SK-N-SH (cell line): Measurements from ENCODE around the gene MDH2. TPM values are rescaled to one million over a fixed set of nuclear protein-coding genes. Genes with fewer than 3 reads are reported as not detected.
"Not testable (repeated sequence)": the region's sequence is repeated elsewhere in the genome, so short reads cannot be mapped to it uniquely, and the experiment has no call there.

Source experiments
- CTCF ChIA-PET: fragments of 300-600, 350-600 bp; formaldehyde crosslinking; extraction: SDS; loops from one replicate; lab custom pipeline; 2021; lab: Yijun Ruan, JAX
- POLR2A ChIA-PET: fragments of 350-600 bp; sonication (Branson Sonifier 250); formaldehyde crosslinking; extraction: SDS; loops from one replicate; lab custom pipeline; 2020; ENCODE audit warnings: antibody characterized with exemption, inconsistent platforms; lab: Yijun Ruan, JAX
- DNase-seq: peaks from one replicate; pipeline ENCODE4 v3.0.0; 2012
- H2AFZ ChIP-seq: fragments of 200-600 bp; sonication (generic); 2 replicates; pipeline ENCODE4 v1.8.1; 2016; ENCODE audit warnings: antibody characterized with exemption, mild to moderate bottlenecking, low read depth
- H3F3A ChIP-seq: fragments of 200-600 bp; sonication (generic); replicated peaks from 2 replicates; pipeline ENCODE3; 2016; ENCODE audit warnings: antibody characterized with exemption, mild to moderate bottlenecking; ENCODE audit not compliant: insufficient read depth
- H3K27ac ChIP-seq, 2 experiments: fragments of 200-500 bp in 1 of 2; fragments of 200-600 bp in 1 of 2; sonication (Bioruptor generic) in 1 of 2; sonication (generic), shearing (Covaris generic) in 1 of 2; 2 replicates each; pipeline versions ENCODE4 v1.5.1 to v1.6.1; 2014 to 2016; ENCODE audit warnings: low read depth in 2 of 2, inconsistent platforms in 1 of 2, low read length in 1 of 2, mild to moderate bottlenecking in 1 of 2, mixed read lengths in 1 of 2
- H3K27me3 ChIP-seq: fragments of 200-600 bp; sonication (generic), shearing (Covaris generic); 2 replicates; pipeline ENCODE4 v1.6.1; 2016; ENCODE audit warnings: mixed run types; ENCODE audit not compliant: insufficient read depth
- H3K36me3 ChIP-seq, 2 experiments: fragments of 200-500 bp in 1 of 2; fragments of 200-600 bp in 1 of 2; sonication (Bioruptor generic) in 1 of 2; sonication (generic) in 1 of 2; replicated peaks in 1 of 2; 2 replicates each; pipeline versions ENCODE3 to v1.5.1; 2014 to 2016; ENCODE audit warnings: low read length in 1 of 2, mild to moderate bottlenecking in 1 of 2; ENCODE audit not compliant: insufficient read depth in 2 of 2, control insufficient read depth in 1 of 2
- H3K4me1 ChIP-seq, 2 experiments: fragments of 200-500 bp in 1 of 2; fragments of 200-600 bp in 1 of 2; sonication (Bioruptor generic) in 1 of 2; sonication (generic), shearing (Covaris generic) in 1 of 2; 2 replicates each; pipeline versions ENCODE4 v1.5.1 to v1.6.1; 2014 to 2016; ENCODE audit warnings: low read depth in 1 of 2, low read length in 1 of 2, mixed run types in 1 of 2; ENCODE audit not compliant: insufficient read depth in 2 of 2, control insufficient read depth in 1 of 2
- H3K4me2 ChIP-seq: fragments of 200-600 bp; sonication (generic), shearing (Covaris generic); 2 replicates; pipeline ENCODE4 v1.6.1; 2017; ENCODE audit warnings: mixed run types
- H3K4me3 ChIP-seq, 2 experiments: fragments of 200-500 bp in 1 of 2; fragments of 200-600 bp in 1 of 2; sonication (Bioruptor generic) in 1 of 2; sonication (generic), shearing (Covaris generic) in 1 of 2; 2 replicates each; pipeline versions ENCODE4 v1.5.1 to v1.8.1; 2014 to 2016; ENCODE audit warnings: low read depth in 2 of 2, inconsistent platforms in 1 of 2, low read length in 1 of 2, mild to moderate bottlenecking in 1 of 2, mixed read lengths in 1 of 2, moderate library complexity in 1 of 2
- H3K79me2 ChIP-seq: fragments of 200-600 bp; sonication (generic); 2 replicates; pipeline ENCODE4 v1.8.1; 2017; ENCODE audit warnings: mild to moderate bottlenecking; ENCODE audit not compliant: insufficient read depth
- H3K9ac ChIP-seq: fragments of 200-600 bp; sonication (generic); 2 replicates; pipeline ENCODE4 v1.6.1; 2017; ENCODE audit warnings: mixed run types
- H3K9me2 ChIP-seq: fragments of 200-600 bp; sonication (generic); 2 replicates; pipeline ENCODE4 v1.6.1; 2017; ENCODE audit warnings: mixed run types
- H3K9me3 ChIP-seq: fragments of 200-600 bp; sonication (generic); 2 replicates; pipeline ENCODE4 v1.6.1; 2017; ENCODE audit warnings: mixed run types, mild to moderate bottlenecking, moderate library complexity
- H4K20me1 ChIP-seq: fragments of 200-600 bp; sonication (generic); 2 replicates; pipeline ENCODE4 v1.6.1; 2017; ENCODE audit warnings: mild to moderate bottlenecking, mixed run types; ENCODE audit not compliant: insufficient read depth
- FOSL2 ChIP-seq: IDR thresholded peaks from 2 replicates; pipeline ENCODE4 v1.4.0; 2012; ENCODE audit warnings: low read depth, mild to moderate bottlenecking, moderate library complexity, borderline replicate concordance
- FOXM1 ChIP-seq: IDR thresholded peaks from 2 replicates; pipeline ENCODE4 v1.4.0; 2012; ENCODE audit warnings: low read depth, mild to moderate bottlenecking
- GABPA ChIP-seq: IDR thresholded peaks from 2 replicates; pipeline ENCODE4 v1.4.0; 2012; ENCODE audit warnings: low read depth, mild to moderate bottlenecking
- JUND ChIP-seq: IDR thresholded peaks from 2 replicates; pipeline ENCODE4 v1.4.0; 2012
- MXI1 ChIP-seq: IDR thresholded peaks from 2 replicates; pipeline ENCODE4 v1.6.1; 2012; ENCODE audit warnings: mild to moderate bottlenecking, low read depth, low read length, improper control_type of control experiment
- POLR2AphosphoS5 ChIP-seq: IDR thresholded peaks from 2 replicates; pipeline ENCODE4 v1.6.1; 2012; ENCODE audit warnings: low read depth, low read length
- REST ChIP-seq: IDR thresholded peaks from 2 replicates; pipeline ENCODE4 v1.6.1; 2012; ENCODE audit warnings: mild to moderate bottlenecking, low read depth, low read length, moderate library complexity
- SIN3A ChIP-seq: IDR thresholded peaks from 2 replicates; pipeline ENCODE4 v1.6.1; 2012; ENCODE audit warnings: low read depth, mild to moderate bottlenecking, low read length, moderate library complexity, borderline replicate concordance
- TCF12 ChIP-seq: IDR thresholded peaks from 2 replicates; pipeline ENCODE4 v1.4.0; 2012
- WGBS: methylation state at CpG from one replicate; pipeline ENCODE4 v1.1.6; 2017; ENCODE audit warnings: low lambda C conversion rate; 5-methylcytosine and 5-hydroxymethylcytosine counted together
- polyA plus RNA-seq, 3 experiments: library from polyadenylated mRNA; depleted of rRNA; stranded (reverse); fragments of >200 nt; gene quantifications; 2 replicates each; pipeline ENCODE4 v1.2.3, GENCODE V29; 2012
- TF ChIP-seq, protein P1 (sequence below): IDR thresholded peaks from 2 replicates; pipeline ENCODE4 v1.4.0; 2012; ENCODE audit warnings: low read depth, borderline replicate concordance
- TF ChIP-seq, protein P2 (sequence below): fragments of 200-600 bp; sonication (generic); IDR thresholded peaks from 2 replicates; pipeline ENCODE4 v1.6.1; 2017; ENCODE audit warnings: antibody characterized with exemption, mild to moderate bottlenecking, moderate library complexity

Gene MDH2
- polyA plus RNA-seq, 1 of the 3 experiments (the other 2 are of a cell fraction) = 301 TPM

GRCh38 chr7:76080204-76080603 lies 32.3 kb downstream of the MDH2 start:
- DNase-seq = no peak
- ChIA-PET CTCF (no interaction called here), POLR2A (no interaction called here)
- Histone ChIP-seq H3K4me1 (peaks cover 0 to 6% of the 10 kb centered on the region in 2 experiments; a peak in 1 of 4 replicates), H3K9me2 (no peaks in the 10 kb centered on the region), H3F3A (peaks cover 20% of the 10 kb centered on the region), H3K27me3 (no peaks in the 10 kb centered on the region), H3K4me3 (no peak overlapping the region), H3K27ac (no peak overlapping the region), H3K36me3 (no peaks in the 10 kb centered on the region), H4K20me1 (no peaks in the 10 kb centered on the region), H3K9me3 (no peaks in the 10 kb centered on the region), H3K9ac (no peak overlapping the region), H3K4me2 (no peak overlapping the region), H3K79me2 (no peaks in the 10 kb centered on the region), H2AFZ (no peak overlapping the region)
- 81% methylated on average over 5 of the region's 5 CpGs for WGBS
- TF ChIP-seq, protein P1, sequence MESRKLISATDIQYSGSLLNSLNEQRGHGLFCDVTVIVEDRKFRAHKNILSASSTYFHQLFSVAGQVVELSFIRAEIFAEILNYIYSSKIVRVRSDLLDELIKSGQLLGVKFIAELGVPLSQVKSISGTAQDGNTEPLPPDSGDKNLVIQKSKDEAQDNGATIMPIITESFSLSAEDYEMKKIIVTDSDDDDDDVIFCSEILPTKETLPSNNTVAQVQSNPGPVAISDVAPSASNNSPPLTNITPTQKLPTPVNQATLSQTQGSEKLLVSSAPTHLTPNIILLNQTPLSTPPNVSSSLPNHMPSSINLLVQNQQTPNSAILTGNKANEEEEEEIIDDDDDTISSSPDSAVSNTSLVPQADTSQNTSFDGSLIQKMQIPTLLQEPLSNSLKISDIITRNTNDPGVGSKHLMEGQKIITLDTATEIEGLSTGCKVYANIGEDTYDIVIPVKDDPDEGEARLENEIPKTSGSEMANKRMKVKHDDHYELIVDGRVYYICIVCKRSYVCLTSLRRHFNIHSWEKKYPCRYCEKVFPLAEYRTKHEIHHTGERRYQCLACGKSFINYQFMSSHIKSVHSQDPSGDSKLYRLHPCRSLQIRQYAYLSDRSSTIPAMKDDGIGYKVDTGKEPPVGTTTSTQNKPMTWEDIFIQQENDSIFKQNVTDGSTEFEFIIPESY = no peak
- TF ChIP-seq FOSL2 (no peak), TCF12 (no peak), FOXM1 (no peak), REST (no peak), SIN3A (no peak), GABPA (no peak), JUND (no peak), POLR2AphosphoS5 (no peak), MXI1 (no peak)
- TF ChIP-seq, protein P2, sequence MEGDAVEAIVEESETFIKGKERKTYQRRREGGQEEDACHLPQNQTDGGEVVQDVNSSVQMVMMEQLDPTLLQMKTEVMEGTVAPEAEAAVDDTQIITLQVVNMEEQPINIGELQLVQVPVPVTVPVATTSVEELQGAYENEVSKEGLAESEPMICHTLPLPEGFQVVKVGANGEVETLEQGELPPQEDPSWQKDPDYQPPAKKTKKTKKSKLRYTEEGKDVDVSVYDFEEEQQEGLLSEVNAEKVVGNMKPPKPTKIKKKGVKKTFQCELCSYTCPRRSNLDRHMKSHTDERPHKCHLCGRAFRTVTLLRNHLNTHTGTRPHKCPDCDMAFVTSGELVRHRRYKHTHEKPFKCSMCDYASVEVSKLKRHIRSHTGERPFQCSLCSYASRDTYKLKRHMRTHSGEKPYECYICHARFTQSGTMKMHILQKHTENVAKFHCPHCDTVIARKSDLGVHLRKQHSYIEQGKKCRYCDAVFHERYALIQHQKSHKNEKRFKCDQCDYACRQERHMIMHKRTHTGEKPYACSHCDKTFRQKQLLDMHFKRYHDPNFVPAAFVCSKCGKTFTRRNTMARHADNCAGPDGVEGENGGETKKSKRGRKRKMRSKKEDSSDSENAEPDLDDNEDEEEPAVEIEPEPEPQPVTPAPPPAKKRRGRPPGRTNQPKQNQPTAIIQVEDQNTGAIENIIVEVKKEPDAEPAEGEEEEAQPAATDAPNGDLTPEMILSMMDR = no peak

DNA sequence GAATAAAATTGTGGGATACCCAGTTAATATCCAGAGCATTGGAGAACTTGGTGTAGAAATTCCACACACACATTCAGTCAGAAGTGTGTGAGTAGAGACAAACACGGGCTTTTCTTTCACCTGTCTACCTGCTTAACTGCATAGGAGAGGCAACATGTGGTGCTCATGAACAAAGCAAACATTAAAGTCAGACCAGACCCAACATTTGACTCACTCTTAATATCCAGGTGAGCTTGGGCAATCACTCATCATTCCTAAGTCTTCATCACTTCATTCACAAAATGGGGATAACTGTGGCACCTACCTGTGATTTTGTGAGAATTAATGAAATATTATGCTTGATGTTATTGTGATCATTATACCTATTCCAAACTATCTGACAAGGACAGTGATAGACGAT lies 36.2 kb downstream of the MDH2 start:
- CTCF ChIA-PET, H3K27ac ChIP-seq, H3K4me3 ChIP-seq, H4K20me1 ChIP-seq, DNase-seq, H3K79me2 ChIP-seq, H3K9me2 ChIP-seq, H3K9ac ChIP-seq, POLR2A ChIA-PET, H3K27me3 ChIP-seq, H3K9me3 ChIP-seq, H3K36me3 ChIP-seq, H3K4me2 ChIP-seq, H2AFZ ChIP-seq: not testable (repeated sequence)
- peaks cover 0 to 21% of the 10 kb centered on the region in 2 experiments; a peak in 2 of 4 replicates for H3K4me1 ChIP-seq
- H3F3A ChIP-seq = peaks cover 24% of the 10 kb centered on the region
- 65% methylated on average over 2 of the region's 2 CpGs for WGBS
